GM12865 (cell line): Measurements from ENCODE around the gene MTHFD1L.

ENCODE experiments used
- DNase-seq: peaks from one replicate; pipeline ENCODE4 v3.0.0; 2010; ENCODE audit warnings: low read depth
- H3K4me3 ChIP-seq: 2 replicates; pipeline ENCODE4 v1.5.1; 2011; ENCODE audit warnings: mild to moderate bottlenecking, low read depth, low read length, control low read depth
- TF ChIP-seq, protein P1 (sequence below): IDR thresholded peaks from 2 replicates; pipeline ENCODE4 v1.5.1; 2011; ENCODE audit warnings: low read length, control low read depth, low read depth, inconsistent platforms; ENCODE audit not compliant: insufficient read depth; ENCODE audit errors: missing control alignments

MTHFD1L gene

DNA sequence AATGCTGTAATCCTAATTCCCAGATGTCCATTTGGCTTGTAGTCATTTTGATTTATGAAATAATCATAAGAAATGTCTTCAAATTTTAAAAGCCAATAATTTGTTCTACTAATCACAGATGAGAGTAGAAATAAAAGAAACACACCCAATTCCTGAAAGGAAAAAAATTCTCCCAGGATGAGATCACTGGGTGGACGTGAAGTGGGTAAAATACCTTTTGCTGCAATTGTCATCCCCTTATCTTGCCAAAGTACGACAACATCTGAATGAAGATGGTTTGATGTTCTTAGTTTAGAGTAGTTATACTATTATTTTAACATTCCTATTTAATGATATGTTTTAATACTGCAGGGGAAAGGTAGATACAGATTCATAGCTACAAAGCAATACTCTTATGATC is 33.7 kb downstream of the MTHFD1L start:
- no peak overlapping the region for H3K4me3 ChIP-seq
- no peak for DNase-seq
- TF ChIP-seq, protein P1, sequence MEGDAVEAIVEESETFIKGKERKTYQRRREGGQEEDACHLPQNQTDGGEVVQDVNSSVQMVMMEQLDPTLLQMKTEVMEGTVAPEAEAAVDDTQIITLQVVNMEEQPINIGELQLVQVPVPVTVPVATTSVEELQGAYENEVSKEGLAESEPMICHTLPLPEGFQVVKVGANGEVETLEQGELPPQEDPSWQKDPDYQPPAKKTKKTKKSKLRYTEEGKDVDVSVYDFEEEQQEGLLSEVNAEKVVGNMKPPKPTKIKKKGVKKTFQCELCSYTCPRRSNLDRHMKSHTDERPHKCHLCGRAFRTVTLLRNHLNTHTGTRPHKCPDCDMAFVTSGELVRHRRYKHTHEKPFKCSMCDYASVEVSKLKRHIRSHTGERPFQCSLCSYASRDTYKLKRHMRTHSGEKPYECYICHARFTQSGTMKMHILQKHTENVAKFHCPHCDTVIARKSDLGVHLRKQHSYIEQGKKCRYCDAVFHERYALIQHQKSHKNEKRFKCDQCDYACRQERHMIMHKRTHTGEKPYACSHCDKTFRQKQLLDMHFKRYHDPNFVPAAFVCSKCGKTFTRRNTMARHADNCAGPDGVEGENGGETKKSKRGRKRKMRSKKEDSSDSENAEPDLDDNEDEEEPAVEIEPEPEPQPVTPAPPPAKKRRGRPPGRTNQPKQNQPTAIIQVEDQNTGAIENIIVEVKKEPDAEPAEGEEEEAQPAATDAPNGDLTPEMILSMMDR, result no peak

DNA sequence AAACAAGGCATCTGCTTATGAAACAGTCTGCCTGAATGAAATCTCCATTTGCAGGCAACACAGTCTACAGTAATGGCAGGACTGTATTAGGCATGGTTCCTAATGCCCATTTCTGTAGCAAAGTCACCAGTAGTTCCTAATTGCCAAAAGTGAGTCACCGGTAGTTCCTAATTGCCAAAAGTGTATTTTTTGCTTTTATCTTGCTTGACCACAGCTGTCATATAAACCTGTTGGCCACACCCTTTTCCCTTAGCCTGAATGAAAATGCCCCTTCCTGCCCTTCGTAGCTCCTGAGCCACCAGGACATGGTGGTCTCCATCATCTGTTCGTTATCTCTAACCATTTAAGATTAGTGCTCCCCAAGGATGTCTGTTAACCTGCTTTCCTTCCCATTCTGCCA is 34.5 kb downstream of the MTHFD1L start:
- no peak overlapping the region for H3K4me3 ChIP-seq
- TF ChIP-seq, protein P1, result no peak
- DNase-seq, result no peak

DNA sequence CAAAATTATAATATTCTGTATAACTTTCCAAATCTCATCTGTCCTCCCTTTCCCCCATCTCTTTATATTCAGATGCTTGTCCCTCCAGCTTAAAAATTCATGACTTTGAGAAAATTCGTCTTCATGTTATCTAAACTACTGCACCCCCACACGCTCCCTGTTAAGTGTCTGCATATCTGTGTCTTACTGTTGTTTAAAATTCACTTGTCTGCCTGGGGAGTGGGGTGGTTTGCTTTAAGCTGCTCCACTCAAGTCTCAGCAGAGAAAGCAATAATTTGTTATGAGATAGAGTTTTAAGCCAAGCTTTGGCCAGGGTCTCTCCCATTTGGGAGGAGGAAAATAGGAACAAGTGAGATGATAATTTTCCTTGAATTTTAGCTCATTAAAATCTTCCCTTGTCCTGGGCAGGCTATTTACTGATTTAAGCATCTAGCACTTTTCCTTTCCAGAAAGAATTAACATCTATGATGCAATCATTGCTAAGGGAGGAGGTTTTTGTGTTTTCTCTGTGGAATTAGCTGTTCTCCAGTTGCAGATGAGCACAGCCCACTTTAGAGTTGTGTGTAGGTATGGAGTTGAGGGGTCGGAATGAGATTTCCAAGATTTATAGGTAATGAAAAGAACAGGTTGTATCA is 36.8 kb downstream of the MTHFD1L start:
- H3K4me3 ChIP-seq, result no peak overlapping the region
- DNase-seq, result no peak
- TF ChIP-seq, protein P1, result no peak

DNA sequence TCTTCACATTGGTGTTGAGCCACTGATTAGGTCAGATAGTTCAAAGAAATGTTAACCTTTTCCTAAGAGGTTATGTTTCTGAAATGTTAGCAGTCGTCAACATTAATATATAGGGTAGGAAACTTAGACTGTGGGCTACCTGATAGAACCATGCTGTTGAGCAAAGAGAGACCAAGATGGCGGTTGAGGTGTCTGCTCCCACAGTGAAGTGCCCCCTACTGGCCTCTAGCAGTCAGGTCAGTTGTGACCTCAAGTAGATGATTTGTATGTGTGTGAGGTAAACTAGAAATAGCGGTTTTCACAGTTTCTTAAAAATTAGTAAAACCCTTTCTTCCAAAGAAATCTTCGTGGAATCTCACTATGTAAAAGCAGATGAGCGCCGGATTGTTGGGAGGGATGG is 40.3 kb downstream of the MTHFD1L start:
- TF ChIP-seq, protein P1, result peak; percentile 26
- H3K4me3 ChIP-seq, result no peak overlapping the region
- no peak for DNase-seq

DNA sequence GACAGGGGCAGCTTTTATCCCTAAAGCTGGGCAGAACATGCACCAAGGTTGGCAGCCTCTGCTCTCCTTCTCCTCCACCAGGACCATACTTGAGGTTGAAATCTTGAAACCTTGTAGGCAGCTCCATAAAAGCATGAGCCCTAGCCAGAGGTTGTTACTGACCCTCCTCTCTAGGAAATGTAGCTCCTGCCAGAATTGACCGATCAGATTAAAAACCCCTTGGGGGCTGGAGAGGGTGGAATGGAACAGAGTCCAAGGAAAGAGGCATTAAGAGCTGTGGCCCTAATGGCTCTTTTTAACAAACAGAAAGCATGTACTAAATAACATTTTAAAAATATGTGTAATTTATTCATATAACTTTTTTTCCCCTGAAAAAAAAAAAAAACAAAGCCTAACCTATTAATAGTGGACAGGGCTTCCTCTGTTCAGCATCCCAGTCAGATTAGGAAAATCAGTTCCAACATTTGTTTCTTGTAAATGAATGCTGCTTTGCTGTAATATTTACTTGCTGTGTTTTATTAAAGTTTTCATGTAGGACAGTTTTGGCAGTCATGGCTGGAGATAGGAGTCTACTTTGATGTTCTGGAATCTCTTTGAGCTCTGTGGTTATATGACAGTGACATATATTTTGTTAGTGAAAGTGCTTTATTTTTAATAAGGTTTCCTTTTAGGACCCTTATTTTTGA is 41.3 kb downstream of the MTHFD1L start:
- DNase-seq, result no peak
- no peak overlapping the region for H3K4me3 ChIP-seq
- TF ChIP-seq, protein P1, result no peak

DNA sequence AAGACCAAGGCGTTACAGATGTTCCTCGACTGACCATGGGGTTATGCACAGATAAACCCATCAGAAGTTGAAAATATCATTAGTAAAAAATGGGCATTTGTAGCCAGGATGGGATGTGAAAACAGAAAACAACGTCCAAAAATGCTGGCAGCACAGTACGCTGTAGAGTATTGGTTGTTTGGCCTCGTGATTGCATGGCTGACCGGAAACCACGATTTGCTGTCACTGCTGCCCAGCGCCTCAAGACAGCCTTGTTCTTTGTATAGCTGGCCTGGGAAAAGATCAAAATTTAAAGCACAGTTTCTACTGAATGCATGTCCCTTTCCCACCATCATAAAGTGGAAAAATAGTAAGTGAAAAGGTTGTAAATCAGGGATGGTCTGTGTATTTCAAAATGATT is 41.9 kb downstream of the MTHFD1L start:
- no peak overlapping the region for H3K4me3 ChIP-seq
- DNase-seq, result no peak
- TF ChIP-seq, protein P1, result no peak
